ENCODE data around the gene SMC3. TPM values are rescaled to one million over a fixed set of nuclear protein-coding genes. Genes with fewer than 3 reads are reported as not detected.

Gene SMC3
- total and polyA plus RNA-seq, 2 of the 13 experiments (the other 11 are each of a cell fraction or from before 2014, with no cell fraction given), result 11.7 to 48.0 TPM

DNA sequence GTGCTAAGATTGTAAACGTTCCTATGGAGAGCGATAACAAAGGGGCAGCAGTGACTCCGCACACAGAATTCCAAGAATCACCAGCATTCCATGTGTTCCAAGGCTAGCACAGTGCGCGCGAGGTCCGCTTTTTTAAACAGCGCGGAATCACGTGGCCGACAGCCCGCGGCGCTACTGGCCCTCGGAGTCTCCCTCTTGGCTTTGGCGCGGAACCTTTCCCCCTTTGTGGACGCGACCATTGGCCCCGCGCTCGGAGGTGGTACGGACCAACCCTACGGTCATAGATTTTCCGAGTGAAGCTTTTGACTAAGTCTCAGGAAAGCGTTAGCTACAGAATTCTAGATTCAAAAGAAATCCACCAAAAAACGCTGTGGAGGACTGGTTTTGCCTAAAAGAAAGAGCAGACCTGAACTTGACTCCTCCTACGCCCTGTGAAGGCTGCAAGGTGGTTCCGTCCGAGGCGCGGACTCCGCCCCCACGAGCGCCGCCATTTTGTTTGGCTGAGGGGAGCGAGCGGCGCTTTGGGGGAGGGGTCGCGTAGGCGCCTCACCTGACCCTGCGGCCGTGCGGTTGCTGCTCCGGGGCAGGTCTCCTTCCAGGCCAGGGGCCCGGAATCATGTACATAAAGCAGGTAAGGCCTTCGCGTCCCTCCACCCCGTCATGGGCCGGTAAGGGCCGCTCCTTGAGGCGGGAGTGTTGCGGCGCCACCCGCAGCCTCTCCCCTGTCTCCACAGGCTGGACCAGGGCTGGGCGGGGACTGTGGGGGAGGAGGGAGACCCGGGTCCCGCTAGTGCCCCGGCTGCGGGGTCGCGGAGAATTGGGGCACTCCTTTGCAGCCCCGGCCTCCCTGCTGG, at the start of gene SMC3 (continued):
- TF ChIP-seq, protein P1, sequence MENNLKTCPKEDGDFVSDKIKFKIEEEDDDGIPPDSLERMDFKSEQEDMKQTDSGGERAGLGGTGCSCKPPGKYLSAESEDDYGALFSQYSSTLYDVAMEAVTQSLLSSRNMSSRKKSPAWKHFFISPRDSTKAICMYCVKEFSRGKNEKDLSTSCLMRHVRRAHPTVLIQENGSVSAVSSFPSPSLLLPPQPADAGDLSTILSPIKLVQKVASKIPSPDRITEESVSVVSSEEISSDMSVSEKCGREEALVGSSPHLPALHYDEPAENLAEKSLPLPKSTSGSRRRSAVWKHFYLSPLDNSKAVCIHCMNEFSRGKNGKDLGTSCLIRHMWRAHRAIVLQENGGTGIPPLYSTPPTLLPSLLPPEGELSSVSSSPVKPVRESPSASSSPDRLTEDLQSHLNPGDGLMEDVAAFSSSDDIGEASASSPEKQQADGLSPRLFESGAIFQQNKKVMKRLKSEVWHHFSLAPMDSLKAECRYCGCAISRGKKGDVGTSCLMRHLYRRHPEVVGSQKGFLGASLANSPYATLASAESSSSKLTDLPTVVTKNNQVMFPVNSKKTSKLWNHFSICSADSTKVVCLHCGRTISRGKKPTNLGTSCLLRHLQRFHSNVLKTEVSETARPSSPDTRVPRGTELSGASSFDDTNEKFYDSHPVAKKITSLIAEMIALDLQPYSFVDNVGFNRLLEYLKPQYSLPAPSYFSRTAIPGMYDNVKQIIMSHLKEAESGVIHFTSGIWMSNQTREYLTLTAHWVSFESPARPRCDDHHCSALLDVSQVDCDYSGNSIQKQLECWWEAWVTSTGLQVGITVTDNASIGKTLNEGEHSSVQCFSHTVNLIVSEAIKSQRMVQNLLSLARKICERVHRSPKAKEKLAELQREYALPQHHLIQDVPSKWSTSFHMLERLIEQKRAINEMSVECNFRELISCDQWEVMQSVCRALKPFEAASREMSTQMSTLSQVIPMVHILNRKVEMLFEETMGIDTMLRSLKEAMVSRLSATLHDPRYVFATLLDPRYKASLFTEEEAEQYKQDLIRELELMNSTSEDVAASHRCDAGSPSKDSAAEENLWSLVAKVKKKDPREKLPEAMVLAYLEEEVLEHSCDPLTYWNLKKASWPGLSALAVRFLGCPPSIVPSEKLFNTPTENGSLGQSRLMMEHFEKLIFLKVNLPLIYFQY (CRISPR knock-in tag; IDR thresholded peaks at IDR 0.05; ENCODE audit: borderline replicate concordance), result peak; percentile 66; the same call in 1 of the 2 replicates
- TF ChIP-seq ZNF737 (CRISPR knock-in tag; IDR thresholded peaks at IDR 0.05; ENCODE audit: borderline replicate concordance) (no peak), FOSL2 (CRISPR knock-in tag; IDR thresholded peaks at IDR 0.05) (peak; percentile 27; the same call in 1 of the 2 replicates), TCF7L2 (IDR thresholded peaks at IDR 0.05; ENCODE audit: low read depth, low read length) (no peak), THAP11 (CRISPR knock-in tag; IDR thresholded peaks at IDR 0.05) (peak; percentile 72), SIN3B (IDR thresholded peaks at IDR 0.05; ENCODE audit: low read length) (no peak), ZNF556 (CRISPR knock-in tag; IDR thresholded peaks at IDR 0.05; ENCODE audit: borderline replicate concordance) (peak; percentile 56; the same call in 1 of the 2 replicates), ZNF230 (CRISPR knock-in tag; IDR thresholded peaks at IDR 0.05) (no peak), TEAD2 (CRISPR knock-in tag; IDR thresholded peaks at IDR 0.05) (no peak), ZNF124 (CRISPR knock-in tag; IDR thresholded peaks at IDR 0.05) (peak; percentile 66), RFX1 (IDR thresholded peaks at IDR 0.05) (peak; percentile 75), TFAP4 (IDR thresholded peaks at IDR 0.05; ENCODE audit: borderline replicate concordance, low read depth) (peak; percentile 53), ZNF430 (CRISPR knock-in tag; IDR thresholded peaks at IDR 0.05) (peak; percentile 81; the same call in 1 of the 2 replicates), PAX8 (CRISPR knock-in tag; IDR thresholded peaks at IDR 0.05; ENCODE audit: borderline replicate concordance) (no peak), SMC3 (IDR thresholded peaks at IDR 0.05; ENCODE audit: low read length) (no peak), ZNF761 (CRISPR knock-in tag; conservative IDR thresholded peaks at IDR 0.05) (0 out of 2 replicates have a peak, but pooled peaks have one; percentile 61), KLF13 (CRISPR knock-in tag; IDR thresholded peaks at IDR 0.05) (no peak; the same call in 1 of the 2 replicates), ZBTB8A (CRISPR knock-in tag; IDR thresholded peaks at IDR 0.05; ENCODE audit: borderline replicate concordance, low read depth) (no peak), ZNF354B (CRISPR knock-in tag; IDR thresholded peaks at IDR 0.05) (no peak), ZNF616 (CRISPR knock-in tag; IDR thresholded peaks at IDR 0.05; ENCODE audit: low read depth) (0 out of 2 replicates have a peak, but pooled peaks have one; percentile 34), ZC3H13 (CRISPR knock-in tag; IDR thresholded peaks at IDR 0.05) (peak; percentile 69), ZNF34 (CRISPR knock-in tag; IDR thresholded peaks at IDR 0.05; ENCODE audit: borderline replicate concordance) (0 out of 2 replicates have a peak, but pooled peaks have one; percentile 66), KDM5B (CRISPR knock-in tag; IDR thresholded peaks at IDR 0.05; ENCODE audit: borderline replicate concordance) (peak; percentile 39; the same call in 1 of the 2 replicates), ZNF496 (CRISPR knock-in tag; IDR thresholded peaks at IDR 0.05; ENCODE audit: insufficient replicate concordance) (no peak)
- TF ChIP-seq, protein P2, sequence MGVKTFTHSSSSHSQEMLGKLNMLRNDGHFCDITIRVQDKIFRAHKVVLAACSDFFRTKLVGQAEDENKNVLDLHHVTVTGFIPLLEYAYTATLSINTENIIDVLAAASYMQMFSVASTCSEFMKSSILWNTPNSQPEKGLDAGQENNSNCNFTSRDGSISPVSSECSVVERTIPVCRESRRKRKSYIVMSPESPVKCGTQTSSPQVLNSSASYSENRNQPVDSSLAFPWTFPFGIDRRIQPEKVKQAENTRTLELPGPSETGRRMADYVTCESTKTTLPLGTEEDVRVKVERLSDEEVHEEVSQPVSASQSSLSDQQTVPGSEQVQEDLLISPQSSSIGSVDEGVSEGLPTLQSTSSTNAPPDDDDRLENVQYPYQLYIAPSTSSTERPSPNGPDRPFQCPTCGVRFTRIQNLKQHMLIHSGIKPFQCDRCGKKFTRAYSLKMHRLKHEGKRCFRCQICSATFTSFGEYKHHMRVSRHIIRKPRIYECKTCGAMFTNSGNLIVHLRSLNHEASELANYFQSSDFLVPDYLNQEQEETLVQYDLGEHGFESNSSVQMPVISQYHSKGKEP (CRISPR knock-in tag; IDR thresholded peaks at IDR 0.05), result no peak
